Cardiac fibroblast (primary cell): Measurements from ENCODE around the gene WRAP53.

Source experiments
- DNase-seq, 2 donors: peaks; one replicate each; pipeline versions ENCODE4 v3.0.0 to v3.0.0-alpha.2; 2010; ENCODE audit warnings: low read depth in 2 of 2
- H3K4me3 ChIP-seq, 2 donors: replicated peaks in 1 of 2; 1 replicate in 1 of 2; 2 replicates in 1 of 2; pipeline ENCODE4 v1.5.1; 2011; ENCODE audit warnings: low read depth in 2 of 2, low read length in 2 of 2, mild to moderate bottlenecking in 2 of 2, moderate library complexity in 1 of 2
- CTCF ChIP-seq: IDR thresholded peaks from one replicate; pipeline ENCODE4 v1.5.1; 2011; ENCODE audit warnings: low read depth, mild to moderate bottlenecking, low read length, inconsistent platforms

The WRAP53 gene

GRCh38 chr17:7684851-7685532, 3.3 kb upstream of the WRAP53 start:
- peak in 1 of 2 donors; percentile 9 for DNase-seq
- no peak for TF ChIP-seq CTCF
- H3K4me3 ChIP-seq = peak overlapping the region; percentile 71 to 90

- TF ChIP-seq CTCF = no peak
- DNase-seq = peak; percentile 96
- peak overlapping the region; percentile 71 to 90 for H3K4me3 ChIP-seq
Observed at GRCh38 chr17:7685533-7686221, 2.6 kb upstream of the WRAP53 start.

GRCh38 chr17:7686222-7687071, 1.8 kb upstream of the WRAP53 start:
- DNase-seq = peak in 1 of 2 donors; percentile 93
- H3K4me3 ChIP-seq = peak overlapping the region; percentile 71 to 90
- TF ChIP-seq CTCF = no peak

- peak within 1 kb of the TSS; percentile 71 to 90 for H3K4me3 ChIP-seq
- DNase-seq = peak; percentile 94
- TF ChIP-seq CTCF = peak; percentile 12
Observed at GRCh38 chr17:7687072-7687907, 987 bp upstream of the WRAP53 start, which contains the start of gene TP53. TSS of gene TP53 (minus strand) at chr17:7687490. CDS start at chr17:7676594, 10,896 bp downstream.

- no peak for TF ChIP-seq CTCF
- DNase-seq = no peak
- H3K4me3 ChIP-seq = peak overlapping the region; percentile 66 to 90
Observed at GRCh38 chr17:7688808-7689316, 585 bp downstream of the WRAP53 start.

GRCh38 chr17:7695586-7695985, 7.3 kb downstream of the WRAP53 start:
- no peak for TF ChIP-seq CTCF
- no peak for DNase-seq
- no peak overlapping the region for H3K4me3 ChIP-seq
